HG03064 (cell line): ENCODE measurements around the gene GON4L.
"Not testable (repeated sequence)": the region's sequence is repeated elsewhere in the genome, so short reads cannot be mapped to it uniquely, and the experiment has no call there.

Experiments
- ATAC-seq: cut with Tn5 transposase; IDR thresholded peaks from one replicate; pipeline ENCODE4 v1.9.1; 2021; ENCODE audit warnings: low read depth; ENCODE audit not compliant: unreplicated experiment

GON4L gene

DNA sequence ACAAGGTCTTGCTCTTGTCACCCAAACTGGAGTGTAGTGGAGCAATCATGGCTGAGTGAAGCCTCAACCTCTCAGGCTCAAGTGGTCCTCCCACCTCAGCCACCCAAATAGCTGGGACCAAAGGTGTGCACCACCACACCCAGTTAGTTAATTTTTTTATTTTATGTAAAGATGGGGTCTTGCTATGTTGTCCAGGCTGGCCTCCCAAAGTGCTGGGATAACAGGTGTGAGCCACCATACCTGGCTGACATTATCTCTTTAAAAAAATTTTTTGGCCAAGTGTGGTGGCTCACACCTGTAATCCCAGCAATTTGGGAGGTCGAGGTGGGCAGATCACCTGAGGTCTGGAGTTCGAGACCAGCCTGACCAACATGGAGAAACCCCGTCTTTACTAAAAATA is 98.0 kb downstream of the GON4L start:
- not testable (repeated sequence) for ATAC-seq

DNA sequence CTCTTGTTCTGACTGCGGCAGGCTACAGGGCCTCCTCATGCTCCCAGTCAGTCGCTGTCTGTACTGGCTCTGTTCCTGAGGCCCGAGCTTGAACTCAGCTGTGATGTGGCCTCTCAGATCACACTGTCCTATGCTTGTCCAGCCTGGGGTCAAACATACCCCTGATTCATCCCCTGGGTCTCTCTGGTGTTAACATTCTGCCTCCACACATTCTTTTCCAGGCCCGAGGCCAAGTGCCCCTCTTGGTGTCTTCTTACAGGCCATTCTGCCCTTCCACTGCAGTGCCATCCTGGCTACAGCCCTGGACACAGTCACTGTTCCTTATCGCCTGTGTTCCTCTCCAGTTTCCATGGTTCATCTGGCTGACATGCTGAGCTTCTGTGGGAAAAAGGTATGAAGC is 108.9 kb downstream of the GON4L start:
- not testable (repeated sequence) for ATAC-seq

DNA sequence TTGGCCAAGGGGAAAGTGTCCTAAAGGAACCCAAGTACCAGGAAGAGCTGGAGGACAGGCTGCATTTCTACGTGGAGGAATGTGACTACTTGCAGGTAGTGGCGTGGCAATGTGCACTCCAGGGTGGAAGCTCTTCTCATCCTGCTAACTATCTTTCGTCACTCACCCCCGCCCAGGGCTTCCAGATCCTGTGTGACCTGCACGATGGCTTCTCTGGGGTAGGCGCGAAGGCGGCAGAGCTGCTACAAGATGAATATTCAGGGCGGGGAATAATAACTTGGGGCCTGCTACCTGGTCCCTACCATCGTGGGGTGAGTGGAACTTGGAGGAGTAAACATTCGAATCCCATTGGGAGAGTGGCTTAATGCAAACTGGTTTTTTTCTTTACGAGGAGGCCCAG is 109.4 kb downstream of the GON4L start:
- not testable (repeated sequence) for ATAC-seq

DNA sequence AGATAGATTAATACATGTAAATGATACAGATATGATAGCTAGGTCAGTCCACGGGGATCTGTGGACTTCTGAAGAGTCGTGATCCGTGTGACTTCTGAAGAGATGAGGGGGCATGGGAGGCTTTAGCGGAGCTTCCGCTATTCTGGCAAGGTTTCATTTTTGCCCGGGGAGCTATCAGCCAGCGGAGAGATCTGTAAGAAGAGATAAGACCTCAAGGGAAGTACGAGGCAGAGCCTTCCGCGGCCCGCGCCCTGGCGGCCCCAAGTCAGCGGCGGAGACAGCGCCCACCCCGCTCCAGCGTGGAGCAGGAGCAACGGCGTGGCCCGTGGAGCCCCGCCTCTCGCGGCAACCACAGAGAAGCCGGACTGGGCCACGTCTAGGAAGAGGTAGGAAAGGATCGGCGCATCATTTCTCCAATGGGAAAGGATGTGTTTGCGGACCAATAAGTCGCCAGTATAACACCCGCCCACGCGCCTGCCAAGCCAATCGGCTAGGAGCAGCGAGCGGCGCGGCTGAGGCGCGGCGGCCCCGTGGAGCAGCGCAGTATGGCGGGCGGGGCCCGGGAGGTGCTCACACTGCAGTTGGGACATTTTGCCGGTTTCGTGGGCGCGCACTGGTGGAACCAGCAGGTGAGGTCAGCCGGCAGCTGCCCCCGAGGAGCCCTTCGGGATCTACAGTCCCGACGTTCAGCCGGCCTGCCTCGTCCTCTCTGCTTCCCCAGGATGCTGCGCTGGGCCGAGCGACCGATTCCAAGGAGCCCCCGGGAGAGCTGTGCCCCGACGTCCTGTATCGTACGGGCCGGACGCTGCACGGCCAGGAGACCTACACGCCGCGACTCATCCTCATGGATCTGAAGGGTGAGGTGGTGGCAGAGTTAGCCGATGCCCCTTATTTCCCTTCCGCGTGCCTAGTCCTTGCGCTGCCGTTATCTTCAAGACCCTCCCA is 111.5 kb downstream of the GON4L start:
- ATAC-seq: peak; percentile 82

DNA sequence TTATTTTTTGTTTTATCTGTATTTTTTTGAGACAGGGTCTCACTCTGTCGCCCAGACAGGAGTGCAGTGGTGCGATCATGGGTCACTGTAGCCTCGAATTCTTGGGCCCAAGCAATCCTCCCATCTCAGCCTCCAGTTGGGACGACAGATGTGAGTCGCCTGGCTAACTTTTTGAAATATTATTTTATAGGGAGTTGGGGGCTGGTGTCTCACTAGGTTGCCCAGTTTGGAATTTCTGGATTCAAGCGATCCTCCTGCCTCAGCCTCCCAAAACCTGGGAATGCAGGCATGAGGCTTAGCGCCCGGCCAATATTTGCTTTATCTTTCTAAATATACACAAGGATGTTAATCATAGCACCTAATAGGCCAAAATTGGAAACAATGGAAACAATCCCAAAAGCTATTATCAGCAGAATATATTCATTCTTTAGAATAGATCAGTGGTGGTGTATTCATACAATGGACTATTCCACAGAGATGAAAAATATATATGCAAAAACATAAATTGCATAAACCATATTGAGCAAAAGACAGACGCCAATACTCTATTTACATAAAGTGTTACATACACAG is 112.2 kb downstream of the GON4L start:
- no peak for ATAC-seq

DNA sequence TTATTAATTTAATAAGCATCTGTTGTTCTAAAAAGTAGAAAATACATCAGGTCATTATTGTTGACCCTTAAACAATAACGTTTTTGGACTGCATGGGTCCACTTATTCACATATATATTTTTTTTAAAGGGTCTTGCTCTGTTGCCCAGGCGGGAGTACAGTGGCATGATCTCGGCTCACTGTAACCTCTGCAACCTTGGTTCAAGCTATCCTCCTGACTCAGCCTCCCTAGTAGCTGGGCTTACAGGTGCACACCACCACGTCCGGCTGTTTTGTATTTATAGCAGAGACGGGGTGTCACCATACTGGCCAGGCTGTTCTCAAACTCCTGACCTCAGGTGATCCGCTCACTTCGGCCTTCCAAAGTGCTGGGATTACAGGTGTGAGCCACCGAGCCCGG is 115.1 kb downstream of the GON4L start:
- ATAC-seq: no peak

DNA sequence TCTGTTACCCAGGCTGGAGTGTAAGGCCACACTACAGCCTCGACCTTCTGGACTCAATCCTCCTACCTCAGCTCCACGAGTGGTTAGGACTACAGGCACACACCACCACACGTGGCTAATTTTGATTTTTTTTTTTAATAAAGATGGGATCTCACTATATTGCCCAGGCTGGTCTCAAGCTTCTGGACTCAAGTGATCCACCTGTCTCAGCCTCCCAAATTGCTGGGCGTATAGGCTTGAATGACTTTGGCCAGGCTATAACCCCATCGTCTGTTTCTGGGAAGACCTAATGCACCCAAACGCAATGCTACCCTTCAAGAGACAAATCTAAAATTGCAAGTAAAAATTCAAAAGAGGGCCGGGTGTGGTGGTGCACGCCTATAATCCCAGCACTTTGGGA is 116.0 kb downstream of the GON4L start:
- ATAC-seq: no peak

DNA sequence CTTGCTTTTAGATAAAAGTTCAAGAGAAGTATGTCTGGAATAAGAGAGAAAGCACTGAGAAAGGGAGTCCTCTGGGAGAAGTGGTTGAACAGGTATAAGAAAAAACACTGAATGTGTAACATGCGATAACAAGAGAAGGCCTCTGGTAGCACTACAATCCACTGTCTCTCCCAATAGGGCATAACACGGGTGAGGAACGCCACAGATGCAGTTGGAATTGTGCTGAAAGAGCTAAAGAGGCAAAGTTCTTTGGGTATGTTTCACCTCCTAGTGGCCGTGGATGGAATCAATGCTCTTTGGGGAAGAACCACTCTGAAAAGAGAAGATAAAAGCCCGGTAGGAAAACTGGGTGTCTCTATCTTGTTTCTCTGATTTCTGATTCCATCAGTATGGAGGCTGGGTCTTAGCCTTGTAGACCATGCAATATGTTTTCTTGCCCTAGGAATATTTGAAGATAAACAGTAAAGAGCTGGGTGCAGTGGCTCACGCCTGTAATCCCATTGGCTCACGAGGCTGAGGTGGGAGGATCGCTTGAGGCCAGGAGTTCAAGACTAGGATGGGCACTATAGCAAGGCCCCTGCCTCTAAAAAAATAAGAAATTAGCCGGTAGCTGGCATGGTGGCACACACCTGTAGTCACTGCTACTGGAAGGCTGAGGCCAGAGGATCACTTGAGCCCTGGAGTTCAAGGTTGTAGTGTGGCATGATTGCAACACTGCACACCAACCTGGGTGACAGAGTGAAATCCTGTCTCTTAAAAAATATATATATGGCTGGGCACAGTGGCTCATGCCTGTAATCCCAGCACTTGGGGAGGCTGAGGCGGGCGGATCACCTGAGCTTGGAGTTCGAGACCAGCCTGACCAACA is 127.7 kb downstream of the GON4L start:
- no peak for ATAC-seq

DNA sequence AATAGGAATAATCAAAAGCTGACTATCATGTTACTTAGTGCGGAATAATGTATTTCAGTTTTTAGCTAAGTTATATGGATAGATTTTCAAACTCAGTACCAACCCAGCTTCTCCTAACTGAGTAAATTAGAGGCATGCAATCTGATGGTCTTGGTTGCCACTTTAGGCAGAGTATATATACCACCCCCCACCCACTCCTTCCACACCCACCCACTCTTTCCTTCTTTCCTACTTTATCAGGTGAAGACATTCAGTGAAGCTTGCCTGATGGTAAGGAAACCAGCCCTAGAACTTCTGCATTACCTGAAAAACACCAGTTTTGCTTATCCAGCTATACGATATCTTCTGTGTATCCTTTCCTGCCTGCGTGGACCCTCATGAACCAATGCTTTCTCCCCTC is 131.9 kb downstream of the GON4L start:
- ATAC-seq: no peak

DNA sequence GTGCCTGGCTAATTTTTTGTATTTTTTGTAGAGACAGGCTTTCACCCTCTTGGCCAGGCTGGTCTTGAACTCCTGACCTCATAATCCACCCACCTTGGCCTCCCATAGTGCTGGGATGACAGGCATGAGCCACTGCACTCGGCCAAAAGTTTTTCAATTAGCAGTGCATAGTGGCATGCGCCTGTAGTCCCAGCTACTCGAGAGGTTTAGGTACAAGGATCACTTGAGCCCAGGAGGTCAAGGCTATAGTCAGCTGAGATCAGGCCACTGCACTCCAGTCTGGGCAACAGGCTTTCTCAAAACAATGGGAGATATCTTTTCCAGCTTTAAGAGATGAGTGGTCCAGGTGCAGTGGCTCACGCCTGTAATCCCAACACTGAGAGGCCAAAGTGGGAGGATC is 137.3 kb downstream of the GON4L start:
- ATAC-seq: no peak

DNA sequence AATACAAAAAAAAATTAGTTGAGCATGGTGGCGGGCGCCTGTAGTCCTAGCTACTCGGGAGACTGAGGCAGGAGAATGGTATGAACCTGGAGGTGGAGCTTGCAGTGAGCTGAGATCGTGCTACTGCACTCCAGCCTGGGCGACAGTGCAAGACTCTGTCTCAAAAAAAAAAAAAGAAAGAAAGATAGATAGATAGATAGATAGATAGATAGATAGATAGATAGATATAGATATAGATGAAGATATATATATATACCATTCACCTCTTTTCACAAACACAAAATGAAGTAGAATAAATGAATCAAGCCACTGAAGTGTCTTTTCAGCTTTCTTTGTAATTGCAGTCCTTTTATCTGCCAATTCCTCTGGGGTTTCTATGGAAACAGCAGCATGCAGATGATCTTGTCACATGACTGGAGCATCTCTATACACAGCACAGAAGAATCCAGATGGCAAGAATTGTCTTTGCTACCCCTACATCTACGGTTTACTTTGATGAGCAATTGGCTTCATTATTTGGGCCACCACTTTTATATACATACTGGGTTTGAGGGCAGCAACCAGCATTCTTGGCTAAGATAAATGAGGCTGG is 138.4 kb downstream of the GON4L start:
- not testable (repeated sequence) for ATAC-seq

DNA sequence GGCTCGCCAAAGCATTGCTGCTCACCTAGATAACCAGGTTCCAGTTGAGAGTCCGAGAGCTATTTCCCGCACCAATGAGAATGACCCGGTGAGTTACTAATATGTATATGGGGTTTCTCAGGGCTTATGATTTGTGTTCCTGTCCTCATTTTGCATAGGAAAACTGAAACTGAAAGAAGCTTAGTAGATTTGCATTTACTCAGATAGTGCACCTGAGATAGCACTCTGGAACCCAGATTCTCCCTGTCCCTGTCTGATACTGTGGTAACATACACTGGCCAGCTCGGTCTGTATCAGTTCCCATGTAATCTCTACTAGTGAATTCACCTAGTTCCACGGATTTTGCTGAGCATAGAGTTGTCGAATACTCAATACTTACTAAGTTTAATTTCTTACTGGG is 140.0 kb downstream of the GON4L start:
- no peak for ATAC-seq

DNA sequence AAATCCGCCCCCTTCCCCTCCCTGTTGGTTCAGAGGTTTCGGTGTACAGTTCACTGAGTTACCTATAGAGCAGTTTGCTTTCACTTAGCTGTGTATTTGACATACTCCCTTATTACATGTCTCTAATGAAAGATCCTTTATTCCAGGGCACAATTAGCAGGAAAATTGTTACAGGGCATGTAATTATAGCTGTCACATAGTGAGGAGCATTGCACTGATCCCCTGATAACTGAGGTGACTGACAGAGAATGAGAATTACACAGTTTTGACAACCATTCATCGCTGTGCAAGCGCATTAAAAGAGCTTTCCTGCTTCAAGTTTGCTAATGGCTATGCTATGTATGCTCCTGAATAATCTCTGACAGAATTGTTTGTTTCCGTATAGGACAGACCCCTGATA is 141.2 kb downstream of the GON4L start:
- no peak for ATAC-seq

DNA sequence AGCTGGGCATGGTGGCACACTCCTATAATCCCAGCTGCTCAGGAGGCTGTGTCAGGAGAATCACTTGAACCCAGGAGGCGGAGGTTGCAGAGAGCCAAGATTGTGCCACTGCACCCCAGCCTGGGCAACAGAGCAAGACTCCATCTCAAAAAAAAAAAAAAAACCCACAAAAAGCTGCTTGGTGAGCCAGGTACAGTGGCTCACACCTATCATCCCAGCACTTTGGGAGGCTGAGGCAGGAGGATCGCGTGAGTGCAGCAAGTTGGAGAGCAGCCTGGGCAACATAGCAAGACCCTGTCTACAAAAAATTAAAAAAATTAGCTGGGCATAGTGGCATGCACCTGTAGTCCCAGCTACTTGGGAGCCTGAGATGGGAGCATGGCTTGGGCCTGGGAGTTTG is 142.0 kb downstream of the GON4L start:
- ATAC-seq: not testable (repeated sequence)

DNA sequence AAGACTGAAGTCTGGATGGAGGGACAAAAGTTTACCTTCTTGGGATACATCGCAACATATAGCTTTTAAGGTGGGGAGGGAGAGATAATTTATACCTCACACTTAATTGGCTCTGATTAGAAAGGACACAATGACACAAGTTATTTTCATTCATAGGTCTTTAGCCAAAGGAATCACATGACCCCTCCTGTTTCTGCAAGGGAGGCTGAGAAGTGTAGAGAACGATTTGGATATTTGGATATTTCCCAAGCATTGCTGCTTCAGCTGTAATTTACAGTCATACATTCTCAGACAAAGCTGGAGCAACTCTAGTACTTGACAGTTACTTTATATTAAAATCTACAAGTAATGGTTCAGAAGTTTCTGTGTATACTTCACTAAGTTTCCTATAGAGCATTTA is 143.9 kb downstream of the GON4L start:
- ATAC-seq: no peak

DNA sequence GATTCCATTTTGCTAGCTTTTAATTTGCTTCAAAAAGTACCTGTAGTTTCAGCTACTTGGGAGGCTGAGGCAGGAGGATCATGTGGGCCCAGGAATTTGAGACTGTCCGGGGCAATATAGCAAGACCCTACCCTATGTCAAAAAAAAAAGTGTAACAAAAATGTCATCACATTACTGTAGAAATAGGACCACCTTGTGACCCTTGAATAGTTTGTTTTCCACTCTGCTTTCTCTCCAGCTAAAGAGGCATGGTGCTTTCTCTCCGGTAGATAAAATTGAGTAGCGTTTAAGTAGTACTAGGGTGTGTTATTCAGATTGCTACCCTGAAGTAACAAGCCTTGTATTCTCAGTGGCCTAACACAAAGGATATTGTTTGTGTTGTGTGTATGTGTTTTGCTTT is 144.4 kb downstream of the GON4L start:
- ATAC-seq: not testable (repeated sequence)

DNA sequence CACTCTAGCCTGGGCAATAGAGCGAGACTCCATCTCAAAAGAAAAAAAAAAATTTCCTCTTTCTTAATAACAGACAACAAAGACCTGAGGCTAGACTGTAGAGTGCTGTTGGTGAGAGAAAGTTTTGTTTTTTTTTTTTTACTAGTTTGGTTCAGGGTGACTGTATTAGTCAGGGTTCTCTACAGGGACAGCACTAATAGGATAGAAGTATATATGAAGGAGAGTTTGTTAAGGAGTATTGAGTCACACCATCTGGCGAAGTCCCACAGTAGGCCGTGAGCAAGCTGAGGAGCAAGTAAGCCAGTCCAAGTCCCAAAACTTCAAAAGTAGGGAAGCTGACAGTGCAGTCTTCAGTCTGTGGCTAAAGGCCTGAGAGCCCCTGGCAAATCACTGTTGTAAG is 145.6 kb downstream of the GON4L start:
- not testable (repeated sequence) for ATAC-seq

DNA sequence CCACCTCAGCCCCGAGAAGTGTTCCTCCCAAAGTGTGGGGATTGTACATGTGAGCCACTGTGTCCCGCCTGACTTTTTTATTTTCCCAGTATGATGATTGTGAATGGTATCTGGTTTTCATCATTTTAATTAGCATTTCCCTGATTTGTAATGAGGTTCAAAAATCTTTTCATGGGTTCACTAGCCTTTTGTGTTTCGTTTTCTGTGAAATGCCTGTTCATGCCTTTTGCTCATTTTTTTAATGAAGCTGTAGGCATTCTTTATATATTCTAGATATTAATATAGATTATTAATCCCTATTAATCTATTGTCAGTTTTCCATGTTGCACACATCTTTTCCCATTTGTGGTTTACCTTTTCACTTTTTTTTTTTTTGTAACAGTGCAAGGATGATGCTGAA is 147.6 kb downstream of the GON4L start:
- no peak for ATAC-seq

DNA sequence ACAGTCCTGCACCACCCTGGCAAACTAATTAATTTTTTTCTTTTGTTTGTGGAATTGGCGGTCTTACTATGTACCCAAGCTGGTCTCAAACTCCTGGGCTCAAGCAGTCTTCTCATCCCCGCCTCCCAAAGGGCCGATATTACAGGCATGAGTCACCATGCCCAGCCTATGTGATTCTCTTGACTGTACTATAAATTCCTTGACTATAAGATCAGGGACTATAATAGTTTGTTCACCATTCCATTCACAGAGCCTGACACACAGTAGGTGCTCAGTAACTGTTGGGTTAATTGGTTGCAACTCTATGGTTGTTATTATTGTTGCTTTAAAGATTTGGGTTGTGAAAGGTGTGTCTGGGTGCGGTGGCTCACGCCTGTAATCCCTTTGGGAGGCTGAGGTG is 150.9 kb downstream of the GON4L start:
- no peak for ATAC-seq

DNA sequence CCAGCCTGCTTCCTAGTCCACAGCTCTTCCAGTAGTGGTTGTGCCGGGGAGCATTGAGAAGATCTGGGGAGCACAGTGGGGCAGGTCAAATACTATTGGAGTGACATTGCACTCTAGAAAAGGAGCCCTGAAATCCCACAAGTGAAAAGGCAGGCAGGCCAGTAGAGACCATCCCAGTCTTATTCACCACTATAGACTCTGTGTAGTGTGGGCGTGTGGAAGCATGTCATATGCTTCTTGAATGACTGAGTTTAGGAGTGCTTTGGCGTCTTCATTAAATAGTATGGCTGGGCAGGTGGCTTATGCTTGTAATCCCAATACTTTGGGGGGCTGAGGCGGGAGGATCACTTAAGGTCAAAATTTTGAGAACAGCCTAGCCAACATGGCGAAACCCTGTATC is 152.6 kb downstream of the GON4L start:
- ATAC-seq: not testable (repeated sequence)

DNA sequence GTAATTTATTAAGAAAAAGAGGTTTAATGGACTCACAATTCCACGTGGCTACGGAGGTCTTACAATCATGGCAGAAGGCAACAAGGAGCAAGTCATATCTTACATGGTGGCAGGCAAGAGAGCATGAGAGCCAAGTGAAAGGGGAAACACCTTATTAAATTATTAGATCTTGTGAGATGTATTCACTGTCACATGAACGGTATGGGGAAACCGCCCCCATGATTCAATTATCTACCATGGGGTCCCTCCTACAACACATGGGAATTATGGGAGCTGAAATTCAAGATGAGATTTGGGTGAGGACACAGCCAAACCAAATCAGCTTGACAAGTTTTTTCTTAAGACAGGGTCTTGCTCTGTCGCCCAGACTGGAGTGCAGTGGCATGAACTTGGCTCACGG is 153.8 kb downstream of the GON4L start:
- ATAC-seq: no peak
